ENCODE results near the gene NOP10.

DNA sequence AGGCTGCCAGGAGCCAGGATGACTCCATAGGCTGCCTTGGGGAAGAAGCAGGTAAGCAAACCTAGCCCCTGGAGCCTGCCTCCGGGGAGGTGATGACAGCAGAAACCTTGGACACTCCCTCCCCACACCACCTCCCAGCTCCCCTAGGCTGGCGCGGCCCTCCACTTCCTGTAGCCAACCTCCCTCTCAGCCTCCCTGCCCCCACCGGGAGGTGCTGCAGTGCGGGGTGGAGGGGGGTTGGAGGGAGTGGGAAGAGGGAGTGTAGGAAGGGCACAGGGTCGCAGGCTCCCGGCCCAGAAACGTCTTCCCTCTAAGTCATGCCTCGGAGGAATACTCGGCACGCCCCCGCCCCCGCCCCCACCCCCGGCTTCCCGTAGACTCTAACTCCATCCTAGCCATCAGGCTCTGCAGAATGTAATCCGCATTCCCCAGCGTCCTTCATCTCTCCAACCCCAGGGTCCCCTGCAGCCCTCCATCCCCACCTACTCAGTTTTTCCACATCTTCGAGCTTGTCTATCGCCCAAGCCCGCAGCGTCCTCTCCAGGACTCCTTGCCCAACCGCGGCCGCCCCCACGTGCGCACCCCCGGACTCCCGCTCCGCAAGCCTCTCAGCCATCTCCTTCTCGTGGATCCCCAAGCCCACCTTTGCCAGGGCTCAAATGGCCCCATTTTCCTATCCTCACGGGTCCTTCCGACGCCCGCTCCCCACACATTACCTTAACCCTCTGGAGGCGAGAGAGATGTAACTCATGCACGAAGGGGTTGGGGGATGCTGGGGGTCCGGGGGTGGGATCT lies 23.5 kb upstream of the NOP10 start:
- TF ChIP-seq, protein P1, sequence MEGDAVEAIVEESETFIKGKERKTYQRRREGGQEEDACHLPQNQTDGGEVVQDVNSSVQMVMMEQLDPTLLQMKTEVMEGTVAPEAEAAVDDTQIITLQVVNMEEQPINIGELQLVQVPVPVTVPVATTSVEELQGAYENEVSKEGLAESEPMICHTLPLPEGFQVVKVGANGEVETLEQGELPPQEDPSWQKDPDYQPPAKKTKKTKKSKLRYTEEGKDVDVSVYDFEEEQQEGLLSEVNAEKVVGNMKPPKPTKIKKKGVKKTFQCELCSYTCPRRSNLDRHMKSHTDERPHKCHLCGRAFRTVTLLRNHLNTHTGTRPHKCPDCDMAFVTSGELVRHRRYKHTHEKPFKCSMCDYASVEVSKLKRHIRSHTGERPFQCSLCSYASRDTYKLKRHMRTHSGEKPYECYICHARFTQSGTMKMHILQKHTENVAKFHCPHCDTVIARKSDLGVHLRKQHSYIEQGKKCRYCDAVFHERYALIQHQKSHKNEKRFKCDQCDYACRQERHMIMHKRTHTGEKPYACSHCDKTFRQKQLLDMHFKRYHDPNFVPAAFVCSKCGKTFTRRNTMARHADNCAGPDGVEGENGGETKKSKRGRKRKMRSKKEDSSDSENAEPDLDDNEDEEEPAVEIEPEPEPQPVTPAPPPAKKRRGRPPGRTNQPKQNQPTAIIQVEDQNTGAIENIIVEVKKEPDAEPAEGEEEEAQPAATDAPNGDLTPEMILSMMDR (IDR thresholded peaks at IDR 0.05; ENCODE audit: low read length), result no peak
- TF ChIP-seq EZH2 (IDR thresholded peaks at IDR 0.05; ENCODE audit: borderline replicate concordance, low read length), result no peak
